22Rv1 (cell line): ENCODE results near the gene LIN7C.

ENCODE experiments used
- H3K27ac ChIP-seq: fragments of 450-650 bp; 2 replicates; pipeline ENCODE4 v1.5.1; 2017
- ZFX ChIP-seq: fragments of 450-650 bp; IDR thresholded peaks from 2 replicates; pipeline ENCODE4 v1.6.1; 2017; ENCODE audit warnings: antibody characterized with exemption, borderline replicate concordance
- TF ChIP-seq, protein P1 (sequence below): fragments of 450-650 bp; IDR thresholded peaks from 2 replicates; pipeline ENCODE4 v1.5.1; 2017; ENCODE audit warnings: mild to moderate bottlenecking

Gene LIN7C

DNA sequence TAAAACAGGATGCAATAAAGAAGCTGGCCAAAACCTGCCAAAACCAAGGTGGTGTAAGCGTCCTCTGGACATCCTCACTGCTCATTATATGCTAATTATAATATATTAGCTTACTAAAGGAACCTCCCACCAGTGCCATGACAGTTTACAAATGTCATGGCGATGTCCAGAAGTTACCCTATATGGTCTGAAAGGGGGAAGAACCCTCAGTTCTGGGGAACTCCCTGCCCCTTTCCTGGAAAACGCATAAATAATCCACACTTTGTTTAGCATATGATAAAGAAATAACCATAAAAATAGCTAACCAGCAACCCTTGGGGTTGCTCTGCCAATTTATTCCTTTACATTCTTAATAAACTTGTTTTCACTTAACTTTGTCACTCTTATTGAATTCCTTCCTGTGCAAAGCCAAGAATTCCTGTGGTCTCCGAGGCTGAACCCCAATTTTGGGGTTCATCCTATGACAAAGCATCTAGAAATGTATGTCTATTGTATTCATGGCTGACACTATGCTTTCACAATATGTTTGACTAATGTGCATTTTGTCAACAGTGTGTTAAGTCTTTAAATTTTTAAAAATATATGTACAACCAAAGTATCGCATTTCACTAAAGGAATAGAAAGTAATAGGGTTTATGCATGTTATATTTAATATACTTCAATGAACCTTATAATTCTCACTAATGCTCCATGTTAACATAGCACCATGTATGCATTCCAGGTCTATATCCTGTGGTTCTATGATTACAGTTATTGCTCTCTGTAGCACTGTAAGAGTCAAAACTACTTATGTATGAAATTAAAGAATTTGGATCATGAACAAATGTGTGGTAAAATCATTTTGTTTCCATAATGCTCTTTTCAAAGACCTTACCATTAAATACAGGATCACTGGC is 59.0 kb downstream of the LIN7C start:
- TF ChIP-seq ZFX = no peak
- TF ChIP-seq, protein P1, sequence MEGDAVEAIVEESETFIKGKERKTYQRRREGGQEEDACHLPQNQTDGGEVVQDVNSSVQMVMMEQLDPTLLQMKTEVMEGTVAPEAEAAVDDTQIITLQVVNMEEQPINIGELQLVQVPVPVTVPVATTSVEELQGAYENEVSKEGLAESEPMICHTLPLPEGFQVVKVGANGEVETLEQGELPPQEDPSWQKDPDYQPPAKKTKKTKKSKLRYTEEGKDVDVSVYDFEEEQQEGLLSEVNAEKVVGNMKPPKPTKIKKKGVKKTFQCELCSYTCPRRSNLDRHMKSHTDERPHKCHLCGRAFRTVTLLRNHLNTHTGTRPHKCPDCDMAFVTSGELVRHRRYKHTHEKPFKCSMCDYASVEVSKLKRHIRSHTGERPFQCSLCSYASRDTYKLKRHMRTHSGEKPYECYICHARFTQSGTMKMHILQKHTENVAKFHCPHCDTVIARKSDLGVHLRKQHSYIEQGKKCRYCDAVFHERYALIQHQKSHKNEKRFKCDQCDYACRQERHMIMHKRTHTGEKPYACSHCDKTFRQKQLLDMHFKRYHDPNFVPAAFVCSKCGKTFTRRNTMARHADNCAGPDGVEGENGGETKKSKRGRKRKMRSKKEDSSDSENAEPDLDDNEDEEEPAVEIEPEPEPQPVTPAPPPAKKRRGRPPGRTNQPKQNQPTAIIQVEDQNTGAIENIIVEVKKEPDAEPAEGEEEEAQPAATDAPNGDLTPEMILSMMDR = no peak
- H3K27ac ChIP-seq = no peak overlapping the region

DNA sequence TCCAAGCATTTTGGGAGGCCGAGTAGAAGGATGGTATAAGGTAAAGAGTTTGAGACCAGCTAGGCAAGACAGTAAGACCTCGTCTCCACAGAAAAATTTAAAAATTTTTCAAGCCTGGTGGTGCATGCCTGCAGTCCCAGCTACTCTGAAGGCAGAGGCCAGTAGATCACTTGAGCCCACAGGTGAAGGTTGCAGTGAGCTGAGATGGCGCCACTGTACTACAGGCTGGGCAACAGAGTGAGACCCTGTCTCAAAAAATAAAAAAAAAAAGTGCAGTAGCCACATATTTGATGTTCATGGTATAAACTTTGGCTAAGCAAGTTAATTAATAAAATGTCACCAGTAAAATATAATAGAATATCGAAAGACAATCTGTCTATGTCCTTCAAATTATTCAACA is 60.9 kb downstream of the LIN7C start:
- TF ChIP-seq ZFX = no peak
- TF ChIP-seq, protein P1 = no peak
- H3K27ac ChIP-seq = no peak overlapping the region

DNA sequence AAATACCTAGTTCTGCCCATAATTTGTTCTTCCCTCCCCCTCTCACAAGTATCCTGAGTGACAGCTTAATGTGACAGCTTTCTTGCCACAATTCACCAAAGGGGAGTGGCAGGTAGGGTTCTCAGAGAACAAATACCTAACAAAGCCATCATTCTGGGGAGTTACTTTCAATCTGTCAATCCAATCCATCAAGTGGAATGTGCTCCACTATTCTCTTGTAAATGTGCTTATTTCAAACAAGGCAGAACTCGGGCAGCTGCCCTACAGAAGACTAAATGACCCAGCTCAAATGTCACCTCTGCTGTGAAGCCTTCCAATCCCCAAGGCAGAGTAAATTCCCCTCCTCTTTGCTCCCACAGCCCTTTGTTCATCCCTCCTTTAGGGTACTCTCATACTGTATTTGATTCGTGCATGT is 61.8 kb downstream of the LIN7C start:
- no peak overlapping the region for H3K27ac ChIP-seq
- TF ChIP-seq ZFX = no peak
- TF ChIP-seq, protein P1 = no peak
